Vagina (tissue), 2 donors: ENCODE results near the gene RNF227. TPM values are rescaled to one million over a fixed set of nuclear protein-coding genes. Genes with fewer than 3 reads are reported as not detected.

Source experiments
- DNase-seq, 2 donors: peaks; one replicate each; pipeline ENCODE4 v3.0.0-alpha.2; 2017; ENCODE audit errors: extremely low spot score in 2 of 2
- H3K27ac ChIP-seq: fragments of 200-600 bp; sonication (generic); one replicate; pipeline ENCODE4 v1.5.1; 2019
- H3K27me3 ChIP-seq: fragments of 200-600 bp; sonication (generic); one replicate; pipeline ENCODE4 v1.5.1; 2019
- H3K36me3 ChIP-seq, 2 donors: fragments of 200-600 bp; sonication (generic); one replicate each; pipeline ENCODE4 v1.5.1; 2017 to 2019
- H3K4me1 ChIP-seq: fragments of 200-600 bp; sonication (generic); one replicate; pipeline ENCODE4 v1.5.1; 2019
- H3K4me3 ChIP-seq, 2 donors: fragments of 200-600 bp; sonication (generic); 1 replicate in 1 of 2; 2 replicates in 1 of 2; pipeline ENCODE4 v1.5.1; 2016 to 2019
- H3K9me3 ChIP-seq: fragments of 200-600 bp; sonication (generic); one replicate; pipeline ENCODE4 v1.5.1; 2019
- POLR2A ChIP-seq, 2 donors: fragments of 450-650 bp; IDR thresholded peaks; one replicate each; pipeline ENCODE4 v1.6.1; 2017; ENCODE audit warnings: antibody characterized with exemption in 2 of 2, mild to moderate bottlenecking in 2 of 2, moderate library complexity in 2 of 2
- POLR2AphosphoS5 ChIP-seq, 2 donors: sonication (generic); formaldehyde crosslinking; IDR thresholded peaks; one replicate each; pipeline ENCODE4 v1.9.0; 2017; ENCODE audit warnings: antibody characterized with exemption in 2 of 2, mild to moderate bottlenecking in 2 of 2, low read depth in 1 of 2; ENCODE audit not compliant: insufficient read depth in 1 of 2
- intact Hi-C: fragments of 100-400 bp; cut with DNase I; formaldehyde crosslinking; loops from one replicate; pipeline ENCODE4 v1.15.1; 2023
- total RNA-seq: library from RNA; depleted of rRNA; stranded (reverse); fragments of >200 nt; gene quantifications from one replicate; pipeline ENCODE4 v1.2.3, GENCODE V29; 2016
- TF ChIP-seq, protein P1 (sequence below), 3 experiments: fragments of 450-650 bp in 2 of 3; fragments of 200-600 bp in 1 of 3; sonication (generic) in 1 of 3; IDR thresholded peaks; one replicate each; pipeline ENCODE4 v1.5.1; 2017 to 2019; ENCODE audit warnings: antibody characterized with exemption in 3 of 3, mild to moderate bottlenecking in 2 of 3, moderate library complexity in 2 of 3

RNF227 gene
- total RNA-seq, 1 donor from 2014 or later: 2.9 TPM

DNA sequence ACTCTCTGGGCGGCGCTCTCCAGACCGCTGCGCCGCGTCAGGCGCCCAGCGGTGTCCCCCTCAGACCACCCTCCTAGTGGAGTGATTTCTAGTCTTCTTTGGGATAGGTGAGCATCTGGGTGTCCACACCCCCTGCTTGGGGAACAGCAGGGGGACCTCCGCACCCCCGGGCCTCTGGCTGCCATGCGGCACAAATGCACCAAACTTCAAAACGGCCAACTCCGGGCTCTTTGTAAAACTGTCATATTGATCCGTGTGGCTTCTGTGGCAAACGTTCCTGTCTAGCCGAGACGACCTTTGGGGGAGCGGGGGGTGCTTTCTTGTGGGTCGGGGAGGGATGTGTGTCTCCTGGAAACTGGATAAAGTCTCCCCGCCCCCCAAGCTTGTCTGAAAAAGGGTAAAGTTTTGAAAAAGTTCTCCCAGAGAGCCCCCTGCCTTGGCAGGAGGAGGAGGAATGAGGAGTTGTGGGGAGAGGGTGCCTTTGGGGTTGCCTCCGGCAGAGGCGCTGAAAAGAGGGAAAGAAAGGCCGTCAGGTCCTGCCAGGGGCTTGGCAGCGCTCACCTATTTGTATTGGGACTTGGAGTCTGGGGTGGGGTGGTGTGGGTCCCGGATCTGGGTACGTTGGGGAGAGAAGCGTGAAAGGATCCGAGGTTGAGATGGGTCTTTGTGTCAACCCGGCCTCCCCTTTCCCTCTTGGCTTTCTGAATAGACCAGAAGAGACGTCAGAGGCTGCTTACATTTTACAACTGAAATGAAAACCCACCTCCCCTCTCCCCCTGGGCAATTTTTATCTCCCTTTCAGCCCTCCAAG, 29.7 kb downstream of the RNF227 start:
- Histone ChIP-seq H3K36me3 (peaks cover 0 to 10% of the 10 kb centered on the region in 2 donors), H3K27me3 (no peaks in the 10 kb centered on the region), H3K27ac (peak overlapping the region; percentile 98), H3K9me3 (no peaks in the 10 kb centered on the region), H3K4me1 (peaks cover 61% of the 10 kb centered on the region), H3K4me3 (peak overlapping the region; percentile 56 to 86)
- no peak for TF ChIP-seq POLR2AphosphoS5 (IDR thresholded peaks at IDR 0.05; ENCODE audit: insufficient read depth in 1 of 2, low read depth in 1 of 2)
- TF ChIP-seq, protein P1, sequence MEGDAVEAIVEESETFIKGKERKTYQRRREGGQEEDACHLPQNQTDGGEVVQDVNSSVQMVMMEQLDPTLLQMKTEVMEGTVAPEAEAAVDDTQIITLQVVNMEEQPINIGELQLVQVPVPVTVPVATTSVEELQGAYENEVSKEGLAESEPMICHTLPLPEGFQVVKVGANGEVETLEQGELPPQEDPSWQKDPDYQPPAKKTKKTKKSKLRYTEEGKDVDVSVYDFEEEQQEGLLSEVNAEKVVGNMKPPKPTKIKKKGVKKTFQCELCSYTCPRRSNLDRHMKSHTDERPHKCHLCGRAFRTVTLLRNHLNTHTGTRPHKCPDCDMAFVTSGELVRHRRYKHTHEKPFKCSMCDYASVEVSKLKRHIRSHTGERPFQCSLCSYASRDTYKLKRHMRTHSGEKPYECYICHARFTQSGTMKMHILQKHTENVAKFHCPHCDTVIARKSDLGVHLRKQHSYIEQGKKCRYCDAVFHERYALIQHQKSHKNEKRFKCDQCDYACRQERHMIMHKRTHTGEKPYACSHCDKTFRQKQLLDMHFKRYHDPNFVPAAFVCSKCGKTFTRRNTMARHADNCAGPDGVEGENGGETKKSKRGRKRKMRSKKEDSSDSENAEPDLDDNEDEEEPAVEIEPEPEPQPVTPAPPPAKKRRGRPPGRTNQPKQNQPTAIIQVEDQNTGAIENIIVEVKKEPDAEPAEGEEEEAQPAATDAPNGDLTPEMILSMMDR (IDR thresholded peaks at IDR 0.05): no peak
- no peak for TF ChIP-seq POLR2A (IDR thresholded peaks at IDR 0.05)
- peak in 1 of 2 donors; percentile 90 for DNase-seq
- intact Hi-C loops: loop anchor here (5.0 kb wide), 1 partner anchor 34 kb away; no protein-coding TSS in a partner anchor

- intact Hi-C loops: loop anchor here (5.0 kb wide), 1 partner anchor 33 kb away; no protein-coding TSS in a partner anchor
- Histone ChIP-seq H3K4me3 (peak overlapping the region; percentile 56 to 86), H3K27ac (peak overlapping the region; percentile 98), H3K4me1 (peaks cover 69% of the 10 kb centered on the region), H3K36me3 (peaks cover 0 to 7% of the 10 kb centered on the region in 2 donors), H3K9me3 (no peaks in the 10 kb centered on the region), H3K27me3 (no peaks in the 10 kb centered on the region)
- TF ChIP-seq POLR2AphosphoS5 (IDR thresholded peaks at IDR 0.05; ENCODE audit: insufficient read depth in 1 of 2, low read depth in 1 of 2): peak in 1 of 2 donors; percentile 79
- TF ChIP-seq POLR2A (IDR thresholded peaks at IDR 0.05): no peak
- no peak for DNase-seq
Measured at GRCh38 chr17:7885367-7886226, 30.5 kb downstream of the RNF227 start.

- peaks cover 0 to 9% of the 10 kb centered on the region in 2 donors for H3K36me3 ChIP-seq
- H3K27me3 ChIP-seq: no peaks in the 10 kb centered on the region
- peak overlapping the region; percentile 98 for H3K27ac ChIP-seq
- TF ChIP-seq POLR2AphosphoS5 (IDR thresholded peaks at IDR 0.05; ENCODE audit: insufficient read depth in 1 of 2, low read depth in 1 of 2) (no peak), POLR2A (IDR thresholded peaks at IDR 0.05) (no peak)
- TF ChIP-seq, protein P1 (IDR thresholded peaks at IDR 0.05): no peak
- no peaks in the 10 kb centered on the region for H3K9me3 ChIP-seq
- intact Hi-C loops: loop anchor here (5.0 kb wide), 1 partner anchor 32 kb away; no protein-coding TSS in a partner anchor
- H3K4me3 ChIP-seq: peak overlapping the region; percentile 56 to 86
- no peak for DNase-seq
- H3K4me1 ChIP-seq: peaks cover 67% of the 10 kb centered on the region
Measured at GRCh38 chr17:7884581-7885366, 31.3 kb downstream of the RNF227 start.

DNA sequence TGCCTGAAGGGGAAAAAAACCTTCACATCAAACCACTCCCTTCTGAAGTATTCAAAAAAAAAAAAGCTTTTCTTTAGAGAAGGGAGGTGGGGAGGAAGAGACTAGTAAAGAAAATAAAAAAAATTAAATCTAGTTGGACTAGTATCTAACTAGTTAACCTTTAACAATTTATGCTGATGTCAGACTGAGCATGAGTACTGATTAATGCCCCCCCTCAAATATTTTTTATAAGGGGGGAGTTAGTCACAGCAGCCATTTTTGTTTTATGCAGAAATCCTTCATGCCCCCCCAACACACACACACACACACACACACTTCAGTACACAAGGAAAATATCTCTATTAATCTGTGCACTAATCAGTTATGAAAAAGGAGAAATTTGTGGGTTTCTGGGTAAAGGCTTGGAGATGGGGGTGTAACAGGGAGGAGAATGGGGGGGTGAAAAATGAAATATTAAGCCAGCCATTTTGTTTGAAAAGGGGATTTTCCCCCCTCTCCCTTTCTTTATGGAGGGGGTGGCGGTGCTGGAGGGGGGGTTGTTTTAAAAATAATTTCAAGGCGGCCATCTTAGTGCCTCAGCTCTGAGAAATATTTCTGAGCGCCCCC, 32.2 kb downstream of the RNF227 start:
- intact Hi-C loops: no loop called here
- H3K27ac ChIP-seq: peak overlapping the region; percentile 98
- peaks cover 0 to 9% of the 10 kb centered on the region in 2 donors for H3K36me3 ChIP-seq
- no peak for DNase-seq
- no peaks in the 10 kb centered on the region for H3K9me3 ChIP-seq
- TF ChIP-seq POLR2A (IDR thresholded peaks at IDR 0.05) (no peak), POLR2AphosphoS5 (IDR thresholded peaks at IDR 0.05; ENCODE audit: insufficient read depth in 1 of 2, low read depth in 1 of 2) (peak in 1 of 2 donors; percentile 24)
- H3K4me1 ChIP-seq: peaks cover 58% of the 10 kb centered on the region
- peak overlapping the region; percentile 56 to 86 for H3K4me3 ChIP-seq
- no peaks in the 10 kb centered on the region for H3K27me3 ChIP-seq

DNA sequence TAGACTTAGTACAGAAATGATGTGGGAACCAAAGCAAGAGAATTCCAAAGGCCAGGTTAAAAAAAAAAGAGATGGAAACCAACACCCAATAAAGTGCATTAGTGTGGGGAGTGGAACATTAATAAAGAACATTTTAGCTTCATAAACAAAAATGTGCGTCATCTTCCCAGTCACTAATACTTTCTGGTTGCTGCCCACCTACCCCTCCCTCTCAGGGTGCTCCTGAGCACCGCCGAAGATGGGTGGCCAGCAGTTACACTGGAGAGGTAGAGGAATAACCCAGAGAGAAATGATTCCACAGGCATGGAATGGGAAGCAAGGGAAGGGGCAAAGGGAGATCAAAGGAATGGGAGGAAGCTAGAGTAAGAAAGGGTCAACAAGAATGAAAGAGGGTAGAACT, 33.5 kb downstream of the RNF227 start:
- peaks cover 47% of the 10 kb centered on the region for H3K4me1 ChIP-seq
- TF ChIP-seq POLR2A (IDR thresholded peaks at IDR 0.05) (no peak), POLR2AphosphoS5 (IDR thresholded peaks at IDR 0.05; ENCODE audit: insufficient read depth in 1 of 2, low read depth in 1 of 2) (peak in 1 of 2 donors; percentile 14)
- no peaks in the 10 kb centered on the region for H3K9me3 ChIP-seq
- intact Hi-C loops: no loop called here
- peak overlapping the region; percentile 98 for H3K27ac ChIP-seq
- H3K27me3 ChIP-seq: no peaks in the 10 kb centered on the region
- peak in 1 of 2 donors; percentile 69 for DNase-seq
- peaks cover 0 to 9% of the 10 kb centered on the region in 2 donors for H3K36me3 ChIP-seq
- no peak overlapping the region for H3K4me3 ChIP-seq
